K562 (cell line): ENCODE data around the gene CEP192. TPM values are rescaled to one million over a fixed set of nuclear protein-coding genes. Genes with fewer than 3 reads are reported as not detected.

Source experiments
- ATAC-seq: fragments of 200-7000 bp; cut with Tn5 transposase; 3 replicates; pipeline ENCODE4 v1.9.1; 2020; ENCODE audit warnings: moderate library complexity
- BruUV-seq: library from RNA; stranded (reverse); fragments of 400-500 nt; replicated peaks from 2 replicates; lab custom pipeline; 2021; lab: Mats Ljungman, UMichigan
- CTCF ChIA-PET: fragments of 300-600 bp; formaldehyde crosslinking; extraction: SDS; loops from one replicate; lab custom pipeline; 2021; ENCODE audit warnings: low intra/inter-chr PET ratio; lab: Yijun Ruan, JAX
- POLR2A ChIA-PET: fragments of 300-600, 350-650 bp; sonication (Branson Sonifier 250); formaldehyde crosslinking; extraction: SDS; loops from one replicate; lab custom pipeline; 2021; ENCODE audit warnings: antibody characterized with exemption, inconsistent platforms; lab: Yijun Ruan, JAX
- DNase-seq, 4 experiments: peaks; one replicate each; pipeline versions ENCODE4 v3.0.0 to v3.0.0-alpha.2; 2011 to 2018; ENCODE audit warnings: low spot score in 3 of 4, mixed read lengths in 3 of 4; ENCODE audit errors: extremely low read depth in 1 of 4
- FAIRE-seq: peaks from 2 replicates; lab custom pipeline; 2011; peaks lifted over from hg19 to GRCh38; lab: Jason Lieb, UNC
- H2AFZ ChIP-seq: 2 replicates; pipeline ENCODE4 v1.6.0; 2011; ENCODE audit warnings: low read depth, low read length, control low read depth, inconsistent platforms
- H3K27ac ChIP-seq: fragments of 200-600 bp; 3 replicates; pipeline ENCODE4 v1.8.0; 2011; ENCODE audit warnings: low read depth, mild to moderate bottlenecking, control low read depth, inconsistent platforms, low read length, moderate library complexity, mixed read lengths; ENCODE audit errors: extremely low read depth
- H3K27me3 ChIP-seq, 2 experiments: fragments of 300-600 bp in 1 of 2; 2 replicates in 1 of 2; 3 replicates in 1 of 2; pipeline versions ENCODE4 v1.6.0 to v1.8.0; 2011; ENCODE audit warnings: inconsistent platforms in 2 of 2, low read length in 2 of 2, mild to moderate bottlenecking in 1 of 2, mixed read lengths in 1 of 2, moderate library complexity in 1 of 2; ENCODE audit not compliant: control insufficient read depth in 2 of 2, insufficient read depth in 2 of 2
- H3K36me3 ChIP-seq: fragments of 300-600 bp; 3 replicates; pipeline ENCODE4 v1.8.0; 2011; ENCODE audit warnings: mild to moderate bottlenecking, low read length, inconsistent platforms; ENCODE audit not compliant: control insufficient read depth, insufficient read depth
- H3K4me1 ChIP-seq, 2 experiments: fragments of 200-600 bp in 1 of 2; replicated peaks in 1 of 2; 2 replicates in 1 of 2; 3 replicates in 1 of 2; pipeline versions ENCODE4 v1.5.1 to v1.8.0; 2011; ENCODE audit warnings: inconsistent platforms in 2 of 2, low read length in 2 of 2, mild to moderate bottlenecking in 1 of 2, mixed read lengths in 1 of 2, moderate library complexity in 1 of 2; ENCODE audit not compliant: control insufficient read depth in 2 of 2, insufficient read depth in 2 of 2
- H3K4me2 ChIP-seq: 2 replicates; pipeline ENCODE4 v1.6.1; 2011; ENCODE audit warnings: low read length, control low read depth, inconsistent platforms, mixed read lengths; ENCODE audit not compliant: insufficient read depth
- H3K4me3 ChIP-seq: fragments of 200-600 bp; sonication (generic), shearing (Covaris generic); 2 replicates; pipeline ENCODE4 v1.5.1; 2016; ENCODE audit warnings: control low read depth, inconsistent platforms
- H3K79me2 ChIP-seq: fragments of 200-600 bp; 3 replicates; pipeline ENCODE4 v1.8.0; 2011; ENCODE audit warnings: low read length, inconsistent platforms; ENCODE audit not compliant: control insufficient read depth, insufficient read depth
- H3K9ac ChIP-seq, 2 experiments: 2 replicates each; pipeline versions ENCODE4 v1.6.0 to v1.6.1; 2011; ENCODE audit warnings: low read depth in 2 of 2, low read length in 2 of 2, control low read depth in 1 of 2, inconsistent platforms in 1 of 2, mild to moderate bottlenecking in 1 of 2, mixed read lengths in 1 of 2; ENCODE audit not compliant: insufficient read depth in 1 of 2
- H3K9me1 ChIP-seq: one replicate; pipeline ENCODE4 v1.6.0; 2011; ENCODE audit warnings: inconsistent platforms, mild to moderate bottlenecking, low read length, moderate library complexity; ENCODE audit not compliant: control insufficient read depth, insufficient read depth
- H3K9me3 ChIP-seq: replicated peaks from 2 replicates; pipeline ENCODE4 v1.5.1; 2011; ENCODE audit warnings: low read depth, low read length, inconsistent platforms; ENCODE audit not compliant: control insufficient read depth, insufficient read depth
- H4K20me1 ChIP-seq: replicated peaks from 2 replicates; pipeline ENCODE4 v1.6.1; 2011; ENCODE audit warnings: low read length, inconsistent platforms, mixed read lengths; ENCODE audit not compliant: control insufficient read depth, insufficient read depth
- NFIC ChIP-seq: fragments of 450-650 bp; IDR thresholded peaks from 2 replicates; pipeline ENCODE4 v1.6.1; 2017; ENCODE audit warnings: mild to moderate bottlenecking, inconsistent platforms
- WHSC1 ChIP-seq: IDR thresholded peaks from one replicate; pipeline ENCODE4 v1.6.1; 2012; ENCODE audit warnings: low read length, control low read depth, inconsistent platforms
- WGBS: fragments of 100-300 bp; shearing (Covaris generic); methylation state at CpG from one replicate; pipeline ENCODE4 v1.1.6; 2016; ENCODE audit warnings: low coverage, mixed read lengths; ENCODE audit not compliant: insufficient coverage; ENCODE audit errors: missing lambda C conversion rate; 5-methylcytosine and 5-hydroxymethylcytosine counted together
- in situ Hi-C: fragments of 300-500 bp; cut with MboI; formaldehyde crosslinking; loops from 4 replicates; pipeline ENCODE4 v1.15.0; 2018; ENCODE audit warnings: inconsistent platforms, mixed read lengths
- intact Hi-C: fragments of 100-400 bp; cut with micrococcal nuclease; formaldehyde crosslinking; loops from 2 replicates; pipeline ENCODE4 v1.14.2; 2022
- polyA plus RNA-seq, 8 experiments: library from polyadenylated mRNA; depleted of rRNA in 4 of 8; stranded (reverse) in 5 of 8; unstranded in 3 of 8; fragments of >200 nt; fragmentation: Nextera tagmentation in 2 of 8; fragmentation: Illumina TruSeq in 1 of 8; extraction: Ambion mirVana in 2 of 8; extraction: Trizol in 1 of 8; gene quantifications; 2 replicates each; pipeline versions ENCODE4 v1.2.1 to v1.2.3, GENCODE V29; 2011 to 2014; ENCODE audit warnings: inconsistent platforms in 1 of 8, missing spikeins in 1 of 8
- total RNA-seq, 7 experiments: library from RNA; depleted of rRNA in 6 of 7; stranded (reverse); fragments of >200 nt in 6 of 7; fragmentation: Illumina TruSeq in 2 of 7; extraction: Trizol in 2 of 7; gene quantifications; 2 replicates each; pipeline versions ENCODE4 v1.2.1 to v1.2.3, GENCODE V29; 2011 to 2021; ENCODE audit warnings: low replicate concordance in 1 of 7
- TF ChIP-seq, protein P1 (sequence below): fragments of 450-650 bp; IDR thresholded peaks from 2 replicates; pipeline ENCODE4 v1.6.1; 2018; ENCODE audit not compliant: partially characterized antibody

CEP192 gene
- total and polyA plus RNA-seq, 9 of the 15 experiments (the other 6 are each of a cell fraction or from before 2014, with no cell fraction given), result 14.4 to 54.4 (median 35.8) TPM

DNA sequence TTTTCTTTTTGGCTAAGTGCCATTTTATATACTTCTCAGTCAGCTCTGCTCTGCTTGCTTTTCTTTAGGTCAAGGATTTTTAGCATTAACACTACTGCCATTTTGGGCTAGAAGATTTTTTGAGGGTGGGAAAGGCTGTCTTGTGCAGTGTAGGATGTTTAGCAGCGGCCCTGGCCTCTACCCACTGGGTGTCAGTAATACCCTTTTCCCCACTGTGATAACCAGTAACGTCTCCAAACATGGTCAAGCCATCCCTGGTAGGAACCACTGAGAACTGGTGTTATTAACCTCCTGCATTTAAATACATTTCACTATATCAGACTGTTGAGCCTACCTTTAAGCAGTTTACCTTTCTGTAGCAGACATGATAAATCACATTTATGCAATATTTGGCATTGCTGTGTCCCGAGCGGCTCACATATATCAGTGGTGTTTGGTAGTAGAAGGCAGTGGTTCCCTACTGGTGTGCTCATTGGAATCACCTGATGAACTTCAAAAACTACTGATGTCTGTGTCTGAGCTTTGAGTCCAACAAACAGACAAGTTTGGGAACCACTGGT is 70.5 kb downstream of the CEP192 start:
- Histone ChIP-seq H3K4me2 (no peak overlapping the region), H3K4me3 (no peak overlapping the region), H4K20me1 (no peaks in the 10 kb centered on the region), H3K4me1 (no peaks in the 10 kb centered on the region), H3K36me3 (peaks cover 85% of the 10 kb centered on the region), H2AFZ (no peak overlapping the region), H3K9ac (no peak overlapping the region), H3K9me3 (no peaks in the 10 kb centered on the region), H3K27me3 (no peaks in the 10 kb centered on the region), H3K27ac (no peak overlapping the region), H3K79me2 (0 out of 3 replicates have a peak, but pooled peaks cover 4% of the 10 kb centered on the region), H3K9me1 (no peaks in the 10 kb centered on the region)
- in situ Hi-C loops, result no loop called here
- CTCF ChIA-PET, result no interaction called here
- DNase-seq (no peak), FAIRE-seq (no peak), ATAC-seq (peak; percentile 44; the same call in 2 of the 3 replicates)
- BruUV-seq, result no TSS peak
- POLR2A ChIA-PET, result interaction anchor here (1.2 kb wide), 1 partner anchor 10 kb away, joined by 3 read pairs; no protein-coding TSS in a partner anchor
- 93% methylated on average over 4 of the region's 4 CpGs for WGBS
- TF ChIP-seq WHSC1 (no peak), NFIC (peak; percentile 62)
- TF ChIP-seq, protein P1, sequence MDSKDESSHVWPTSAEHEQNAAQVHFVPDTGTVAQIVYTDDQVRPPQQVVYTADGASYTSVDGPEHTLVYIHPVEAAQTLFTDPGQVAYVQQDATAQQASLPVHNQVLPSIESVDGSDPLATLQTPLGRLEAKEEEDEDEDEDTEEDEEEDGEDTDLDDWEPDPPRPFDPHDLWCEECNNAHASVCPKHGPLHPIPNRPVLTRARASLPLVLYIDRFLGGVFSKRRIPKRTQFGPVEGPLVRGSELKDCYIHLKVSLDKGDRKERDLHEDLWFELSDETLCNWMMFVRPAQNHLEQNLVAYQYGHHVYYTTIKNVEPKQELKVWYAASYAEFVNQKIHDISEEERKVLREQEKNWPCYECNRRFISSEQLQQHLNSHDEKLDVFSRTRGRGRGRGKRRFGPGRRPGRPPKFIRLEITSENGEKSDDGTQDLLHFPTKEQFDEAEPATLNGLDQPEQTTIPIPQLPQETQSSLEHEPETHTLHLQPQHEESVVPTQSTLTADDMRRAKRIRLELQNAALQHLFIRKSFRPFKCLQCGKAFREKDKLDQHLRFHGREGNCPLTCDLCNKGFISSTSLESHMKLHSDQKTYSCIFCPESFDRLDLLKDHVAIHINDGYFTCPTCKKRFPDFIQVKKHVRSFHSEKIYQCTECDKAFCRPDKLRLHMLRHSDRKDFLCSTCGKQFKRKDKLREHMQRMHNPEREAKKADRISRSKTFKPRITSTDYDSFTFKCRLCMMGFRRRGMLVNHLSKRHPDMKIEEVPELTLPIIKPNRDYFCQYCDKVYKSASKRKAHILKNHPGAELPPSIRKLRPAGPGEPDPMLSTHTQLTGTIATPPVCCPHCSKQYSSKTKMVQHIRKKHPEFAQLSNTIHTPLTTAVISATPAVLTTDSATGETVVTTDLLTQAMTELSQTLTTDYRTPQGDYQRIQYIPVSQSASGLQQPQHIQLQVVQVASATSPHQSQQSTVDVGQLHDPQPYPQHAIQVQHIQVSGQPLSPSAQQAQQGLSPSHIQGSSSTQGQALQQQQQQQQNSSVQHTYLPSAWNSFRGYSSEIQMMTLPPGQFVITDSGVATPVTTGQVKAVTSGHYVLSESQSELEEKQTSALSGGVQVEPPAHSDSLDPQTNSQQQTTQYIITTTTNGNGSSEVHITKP, result peak; percentile 67
- intact Hi-C loops, result no loop called here
